ENCODE results near the gene PKN2.

DNA sequence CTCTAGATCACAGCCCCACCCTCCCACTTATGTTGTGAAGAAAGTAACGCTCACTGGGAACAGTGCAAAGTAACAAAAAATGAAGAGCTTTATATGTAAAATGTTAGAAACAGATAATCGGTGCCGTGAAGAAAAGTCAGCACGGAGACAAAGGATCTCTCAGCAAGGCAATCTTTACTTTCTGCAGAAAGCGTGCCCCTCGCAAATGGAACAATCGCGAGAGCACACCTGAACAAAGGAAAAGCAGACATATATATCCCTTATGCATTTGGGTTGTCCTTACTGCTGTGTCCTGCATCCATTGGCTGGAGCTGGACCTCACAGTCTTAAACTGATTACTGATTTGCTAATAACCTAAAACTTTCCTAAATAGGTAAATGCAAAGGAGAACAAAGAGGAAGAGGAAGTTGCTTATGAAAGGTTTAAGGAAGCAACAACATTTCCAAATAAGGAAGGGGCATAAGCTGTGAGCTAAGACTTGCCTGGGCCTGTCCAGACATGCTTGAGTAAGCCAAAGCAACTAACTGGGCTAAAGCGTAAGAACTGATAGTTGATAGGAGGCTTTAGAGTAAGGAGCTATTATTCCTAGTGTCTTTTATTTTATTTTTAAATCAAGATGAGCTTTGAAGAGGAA lies 117.6 kb downstream of the PKN2 start:
- TF ChIP-seq CTCF (conservative IDR thresholded peaks at IDR 0.05; ENCODE audit: low read depth, low read length) (no peak), RAD21 (IDR thresholded peaks at IDR 0.05; ENCODE audit: low read length) (no peak), SMC3 (IDR thresholded peaks at IDR 0.05; ENCODE audit: low read depth, low read length) (no peak)
